A549 (cell line): Measurements from ENCODE around the gene MAPK9.

ENCODE experiments used
- CTCF ChIP-seq: fragments of >200 bp; sonication (Bioruptor Twin); formaldehyde crosslinking; IDR thresholded peaks from 3 replicates; pipeline ENCODE4 v1.5.1; 2016
- MAFK ChIP-seq: fragments of 450-650 bp; IDR thresholded peaks from 2 replicates; pipeline ENCODE4 v1.6.1; 2014; ENCODE audit not compliant: partially characterized antibody
- RCOR1 ChIP-seq: fragments of 150-350 bp; IDR thresholded peaks from 2 replicates; pipeline ENCODE4 v1.6.1; 2014; ENCODE audit warnings: antibody characterized with exemption, low read length, low read depth
- RFX5 ChIP-seq: fragments of 450-650 bp; IDR thresholded peaks from 2 replicates; pipeline ENCODE4 v1.7.1; 2014; ENCODE audit warnings: antibody characterized with exemption, mild to moderate bottlenecking, moderate library complexity

- TF ChIP-seq CTCF (no peak), RCOR1 (no peak), RFX5 (no peak), MAFK (no peak)
Observed at GRCh38 chr5:180234271-180234670, 57.6 kb downstream of the MAPK9 start.
